Gastrocnemius medialis (tissue), 4 donors: ENCODE results near the gene MSI2. TPM values are rescaled to one million over a fixed set of nuclear protein-coding genes. Genes with fewer than 3 reads are reported as not detected.

Source experiments
- ATAC-seq, 2 donors: fragments of 150-250 bp; one replicate each; pipeline ENCODE4 v1.9.1; 2016
- DNase-seq, 2 donors: peaks; one replicate each; pipeline ENCODE4 v3.0.0-alpha.2; 2019
- H3K27ac ChIP-seq, 4 donors: fragments of 200-600 bp; sonication (generic); 1 replicate in 1 of 4; 2 replicates in 3 of 4; pipeline ENCODE4 v1.5.1; 2016 to 2018; ENCODE audit warnings: mild to moderate bottlenecking in 2 of 4, moderate library complexity in 1 of 4
- H3K27me3 ChIP-seq, 3 donors: fragments of 200-600 bp; sonication (generic) in 2 of 3; 1 replicate in 1 of 3; 2 replicates in 2 of 3; pipeline versions ENCODE4 v1.5.1 to v1.6.0; 2016 to 2019; ENCODE audit warnings: mild to moderate bottlenecking in 1 of 3, moderate library complexity in 1 of 3
- H3K36me3 ChIP-seq, 2 donors: fragments of 200-600 bp; sonication (generic) in 1 of 2; one replicate each; pipeline ENCODE4 v1.5.1; 2017 to 2018
- H3K4me1 ChIP-seq, 2 donors: fragments of 200-600 bp; sonication (generic) in 1 of 2; one replicate each; pipeline ENCODE4 v1.5.1; 2016 to 2017; ENCODE audit warnings: mild to moderate bottlenecking in 2 of 2
- H3K4me3 ChIP-seq, 4 donors: fragments of 200-600 bp; sonication (generic) in 3 of 4; 1 replicate in 1 of 4; 2 replicates in 3 of 4; pipeline ENCODE4 v1.5.1; 2016 to 2019; ENCODE audit warnings: mild to moderate bottlenecking in 2 of 4
- H3K9me3 ChIP-seq, 3 donors: fragments of 200-600 bp; sonication (generic) in 2 of 3; 1 replicate in 1 of 3; 2 replicates in 2 of 3; pipeline ENCODE4 v1.5.1; 2016 to 2019
- POLR2A ChIP-seq, 2 donors: fragments of 450-650 bp; IDR thresholded peaks; one replicate each; pipeline ENCODE4 v1.6.1; 2017; ENCODE audit warnings: antibody characterized with exemption in 2 of 2, mild to moderate bottlenecking in 2 of 2, moderate library complexity in 2 of 2
- in situ Hi-C, 4 donors: fragments of 200-750 bp; cut with MboI; loops; one replicate each; pipeline versions ENCODE4 v1.15.0 to v1.8.0; 2017; ENCODE audit warnings: low sequenced_read_pairs in 4 of 4
- intact Hi-C: fragments of 100-400 bp; cut with DNase I; formaldehyde crosslinking; loops from one replicate; pipeline ENCODE4 v1.15.1; 2023; ENCODE audit warnings: low total_unique reads
- total RNA-seq, 4 donors: library from RNA; depleted of rRNA; stranded (reverse); fragments of >200 nt; gene quantifications; one replicate each; pipeline versions ENCODE4 v1.1.0 to v1.2.3, GENCODE V29; 2016
- TF ChIP-seq, protein P1 (sequence below), 5 experiments: fragments of 450-650 bp in 3 of 5; fragments of 200-600 bp in 2 of 5; sonication (generic) in 2 of 5; IDR thresholded peaks in 4 of 5; conservative IDR thresholded peaks in 1 of 5; 1 replicate in 4 of 5; 2 replicates in 1 of 5; pipeline ENCODE4 v1.5.1; 2016 to 2019; ENCODE audit warnings: antibody characterized with exemption in 5 of 5, mild to moderate bottlenecking in 3 of 5, moderate library complexity in 3 of 5

MSI2 gene
- total RNA-seq, 4 donors from 2014 or later, result 33.1 to 66.2 (median 48.5) TPM

DNA sequence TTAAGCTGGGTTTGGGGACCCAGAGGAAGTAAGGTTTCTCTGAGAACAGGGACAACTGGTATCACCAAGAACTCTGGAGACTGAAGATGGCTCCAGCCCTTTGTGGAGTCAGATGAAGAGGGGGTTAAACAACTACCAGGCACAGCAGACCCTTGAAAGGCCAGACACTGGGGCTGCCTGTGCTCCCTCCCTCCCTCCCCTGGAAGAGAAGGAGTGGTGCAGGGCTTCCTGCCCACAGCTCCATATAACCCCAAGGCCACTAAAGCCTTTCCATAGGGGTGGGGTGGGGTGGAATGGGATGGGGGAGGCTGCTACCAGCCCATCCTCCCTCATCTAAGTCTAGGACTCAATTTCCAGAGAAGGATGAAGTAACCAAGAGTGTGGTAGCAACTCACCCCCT, 422.1 kb downstream of the MSI2 start:
- TF ChIP-seq, protein P1, sequence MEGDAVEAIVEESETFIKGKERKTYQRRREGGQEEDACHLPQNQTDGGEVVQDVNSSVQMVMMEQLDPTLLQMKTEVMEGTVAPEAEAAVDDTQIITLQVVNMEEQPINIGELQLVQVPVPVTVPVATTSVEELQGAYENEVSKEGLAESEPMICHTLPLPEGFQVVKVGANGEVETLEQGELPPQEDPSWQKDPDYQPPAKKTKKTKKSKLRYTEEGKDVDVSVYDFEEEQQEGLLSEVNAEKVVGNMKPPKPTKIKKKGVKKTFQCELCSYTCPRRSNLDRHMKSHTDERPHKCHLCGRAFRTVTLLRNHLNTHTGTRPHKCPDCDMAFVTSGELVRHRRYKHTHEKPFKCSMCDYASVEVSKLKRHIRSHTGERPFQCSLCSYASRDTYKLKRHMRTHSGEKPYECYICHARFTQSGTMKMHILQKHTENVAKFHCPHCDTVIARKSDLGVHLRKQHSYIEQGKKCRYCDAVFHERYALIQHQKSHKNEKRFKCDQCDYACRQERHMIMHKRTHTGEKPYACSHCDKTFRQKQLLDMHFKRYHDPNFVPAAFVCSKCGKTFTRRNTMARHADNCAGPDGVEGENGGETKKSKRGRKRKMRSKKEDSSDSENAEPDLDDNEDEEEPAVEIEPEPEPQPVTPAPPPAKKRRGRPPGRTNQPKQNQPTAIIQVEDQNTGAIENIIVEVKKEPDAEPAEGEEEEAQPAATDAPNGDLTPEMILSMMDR (IDR thresholded peaks at IDR 0.05 in 4 of 5, conservative IDR thresholded peaks at IDR 0.05 in 1 of 5), result no peak
- TF ChIP-seq POLR2A (IDR thresholded peaks at IDR 0.05), result no peak
- no peak overlapping the region for H3K4me3 ChIP-seq
- in situ Hi-C loops (loop anchor here in 1 of 4 donors (10.0 kb wide), 1 partner anchor 544 kb away; no protein-coding TSS in a partner anchor), intact Hi-C loops (no loop called here)
- no peaks in the 10 kb centered on the region for H3K9me3 ChIP-seq
- H3K4me1 ChIP-seq, result peaks cover 0 to 18% of the 10 kb centered on the region in 2 donors
- peaks cover 0 to 11% of the 10 kb centered on the region in 2 donors for H3K36me3 ChIP-seq
- no peak for ATAC-seq
- H3K27ac ChIP-seq, result no peak overlapping the region
- DNase-seq, result no peak
- H3K27me3 ChIP-seq, result no peaks in the 10 kb centered on the region

DNA sequence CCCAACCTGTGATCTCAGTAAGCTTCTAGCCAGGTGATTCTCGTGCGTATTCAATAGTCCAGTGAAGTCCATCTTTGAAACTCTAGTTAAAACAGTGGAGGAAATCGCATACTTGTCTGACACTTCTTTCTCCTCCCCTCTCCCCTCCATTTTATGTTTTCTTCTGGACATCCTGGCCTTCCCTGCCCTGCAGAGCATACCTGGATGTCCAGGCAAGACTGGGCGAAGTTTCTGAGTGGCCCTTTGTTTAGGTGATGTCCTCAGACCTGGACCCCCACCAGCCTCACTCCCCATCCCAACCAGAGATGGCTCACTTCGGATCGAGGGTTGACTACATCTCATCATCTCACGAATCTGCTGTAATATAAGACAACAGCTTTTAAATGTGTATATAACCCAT, 423.0 kb downstream of the MSI2 start:
- Histone ChIP-seq H3K4me1 (peaks cover 0 to 18% of the 10 kb centered on the region in 2 donors), H3K36me3 (peaks cover 0 to 11% of the 10 kb centered on the region in 2 donors), H3K9me3 (no peaks in the 10 kb centered on the region), H3K4me3 (no peak overlapping the region), H3K27me3 (no peaks in the 10 kb centered on the region), H3K27ac (no peak overlapping the region)
- ATAC-seq (no peak), DNase-seq (no peak)
- in situ Hi-C loops, result loop anchor here in 1 of 4 donors (10.0 kb wide), 1 partner anchor 545 kb away; no protein-coding TSS in a partner anchor
- TF ChIP-seq, protein P1 (IDR thresholded peaks at IDR 0.05 in 4 of 5, conservative IDR thresholded peaks at IDR 0.05 in 1 of 5), result no peak
- no peak for TF ChIP-seq POLR2A (IDR thresholded peaks at IDR 0.05)
- intact Hi-C loops, result no loop called here

DNA sequence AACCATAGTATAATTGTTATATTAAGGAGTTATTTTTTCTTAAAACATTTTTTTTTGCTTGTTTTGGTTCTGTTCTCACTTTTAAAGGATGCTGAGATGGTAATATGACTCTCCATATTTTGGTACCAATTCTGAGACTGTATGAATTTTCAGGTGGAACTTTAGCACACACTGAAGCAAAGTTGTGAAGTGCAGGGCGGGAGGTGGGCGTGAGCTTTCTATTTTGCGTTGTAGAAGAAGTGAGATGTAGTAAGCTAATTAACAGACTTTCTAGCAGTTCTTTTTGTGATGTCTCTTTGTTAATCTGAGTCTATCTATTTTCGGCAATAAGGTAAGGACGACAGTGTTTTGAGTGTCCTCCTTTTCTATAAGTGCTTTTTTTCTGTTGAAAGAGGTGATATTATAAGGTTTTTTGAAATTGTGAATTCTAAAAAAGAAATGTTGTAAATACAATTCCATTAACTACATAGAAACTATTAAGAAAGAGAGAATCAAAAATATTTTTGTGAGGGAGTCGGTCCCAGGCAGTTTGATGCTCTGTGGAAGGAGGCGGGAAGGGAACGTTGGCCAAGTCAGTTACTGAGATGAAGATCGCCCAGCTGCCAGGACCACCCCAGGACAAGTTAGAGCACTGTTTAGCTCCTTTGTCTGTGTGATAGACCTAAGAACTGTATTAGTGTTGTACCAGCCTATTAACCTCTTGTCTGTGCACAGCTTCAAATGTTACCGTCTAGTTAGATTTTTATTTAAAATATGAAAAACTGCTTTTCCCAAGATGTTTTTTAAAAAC, 423.8 kb downstream of the MSI2 start:
- Histone ChIP-seq H3K27me3 (no peaks in the 10 kb centered on the region), H3K9me3 (no peaks in the 10 kb centered on the region), H3K4me1 (peaks cover 0 to 18% of the 10 kb centered on the region in 2 donors), H3K4me3 (no peak overlapping the region), H3K36me3 (peaks cover 0 to 11% of the 10 kb centered on the region in 2 donors), H3K27ac (no peak overlapping the region)
- ATAC-seq (no peak), DNase-seq (no peak)
- in situ Hi-C loops (loop anchor here in 1 of 4 donors (10.0 kb wide), 1 partner anchor 545 kb away; no protein-coding TSS in a partner anchor), intact Hi-C loops (no loop called here)
- TF ChIP-seq POLR2A (IDR thresholded peaks at IDR 0.05), result no peak

DNA sequence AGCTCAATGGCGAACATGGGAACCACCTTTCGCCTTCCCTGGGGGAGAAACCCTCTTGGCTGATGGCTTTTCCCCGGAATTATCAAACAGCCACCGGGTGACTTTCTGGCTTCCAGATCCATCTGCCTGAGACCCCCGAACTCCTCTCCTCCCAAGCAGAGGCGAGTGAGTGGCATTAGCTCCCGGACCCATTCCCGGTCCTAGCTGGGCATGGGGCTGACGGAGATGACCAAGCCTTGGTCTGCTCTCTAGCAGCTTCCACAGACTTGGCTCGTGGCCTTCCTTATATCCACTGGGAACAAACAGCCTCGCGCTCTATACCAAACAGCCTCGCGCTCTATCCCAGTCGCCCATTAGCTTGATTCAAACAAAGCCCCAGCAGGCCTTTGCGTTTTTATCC, 426.4 kb downstream of the MSI2 start:
- no peaks in the 10 kb centered on the region for H3K9me3 ChIP-seq
- no peaks in the 10 kb centered on the region for H3K27me3 ChIP-seq
- H3K4me1 ChIP-seq, result peaks cover 0 to 14% of the 10 kb centered on the region in 2 donors
- ATAC-seq (no peak), DNase-seq (no peak)
- in situ Hi-C loops, result no loop called here
- intact Hi-C loops, result no loop called here
- H3K36me3 ChIP-seq, result no peaks in the 10 kb centered on the region
- TF ChIP-seq POLR2A (IDR thresholded peaks at IDR 0.05), result no peak
- TF ChIP-seq, protein P1 (IDR thresholded peaks at IDR 0.05 in 4 of 5, conservative IDR thresholded peaks at IDR 0.05 in 1 of 5), result no peak
- H3K4me3 ChIP-seq, result no peak overlapping the region
- no peak overlapping the region for H3K27ac ChIP-seq

DNA sequence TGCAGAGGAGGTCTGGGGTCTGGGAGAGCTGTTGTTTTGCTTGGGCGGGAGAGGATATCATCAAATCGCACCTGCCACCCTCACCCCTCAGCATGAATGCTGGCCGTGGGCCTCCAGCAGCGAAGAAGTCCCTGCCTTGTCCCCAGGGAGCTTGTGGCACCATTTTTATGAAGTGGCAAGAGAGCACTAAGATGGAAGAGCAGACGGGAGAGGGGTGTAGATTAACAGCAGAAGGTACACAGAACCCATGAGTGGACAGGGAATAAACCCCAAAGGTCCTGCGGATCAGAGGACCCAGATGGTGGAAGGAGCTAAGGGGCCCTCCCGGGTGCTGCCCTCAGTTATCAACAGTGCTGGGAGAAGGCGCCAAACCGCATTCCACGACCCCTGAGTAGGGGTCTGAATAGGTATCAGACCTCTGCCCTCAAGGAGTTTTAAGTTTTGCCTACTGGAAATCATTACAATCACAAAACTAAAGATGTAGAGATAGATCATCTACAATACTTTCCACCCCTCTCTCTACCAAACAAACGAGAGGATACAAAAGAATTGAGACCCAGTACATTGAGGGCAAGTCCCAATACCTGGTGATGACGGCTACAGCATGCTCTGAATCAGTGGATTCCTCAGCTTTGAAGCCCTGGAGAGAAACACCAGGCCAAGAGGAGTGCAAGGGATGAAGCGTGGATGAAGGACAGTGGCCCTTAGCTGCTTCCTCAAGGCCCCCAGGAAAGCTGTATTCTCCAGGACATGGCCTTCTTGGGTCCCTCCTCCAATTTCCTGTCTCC, 428.6 kb downstream of the MSI2 start:
- in situ Hi-C loops (no loop called here), intact Hi-C loops (no loop called here)
- no peaks in the 10 kb centered on the region for H3K27me3 ChIP-seq
- H3K36me3 ChIP-seq, result no peaks in the 10 kb centered on the region
- H3K27ac ChIP-seq, result no peak overlapping the region
- TF ChIP-seq, protein P1 (IDR thresholded peaks at IDR 0.05 in 4 of 5, conservative IDR thresholded peaks at IDR 0.05 in 1 of 5), result no peak
- TF ChIP-seq POLR2A (IDR thresholded peaks at IDR 0.05), result no peak
- ATAC-seq, result no peak
- DNase-seq, result no peak
- no peaks in the 10 kb centered on the region for H3K4me1 ChIP-seq
- no peak overlapping the region for H3K4me3 ChIP-seq
- H3K9me3 ChIP-seq, result no peaks in the 10 kb centered on the region
